ENCODE measurements around the gene SNRPA1. TPM values are rescaled to one million over a fixed set of nuclear protein-coding genes. Genes with fewer than 3 reads are reported as not detected.

The SNRPA1 gene
- total RNA-seq, 4 donors from 2014 or later, result 29.7 to 57.1 (median 47.5) TPM

DNA sequence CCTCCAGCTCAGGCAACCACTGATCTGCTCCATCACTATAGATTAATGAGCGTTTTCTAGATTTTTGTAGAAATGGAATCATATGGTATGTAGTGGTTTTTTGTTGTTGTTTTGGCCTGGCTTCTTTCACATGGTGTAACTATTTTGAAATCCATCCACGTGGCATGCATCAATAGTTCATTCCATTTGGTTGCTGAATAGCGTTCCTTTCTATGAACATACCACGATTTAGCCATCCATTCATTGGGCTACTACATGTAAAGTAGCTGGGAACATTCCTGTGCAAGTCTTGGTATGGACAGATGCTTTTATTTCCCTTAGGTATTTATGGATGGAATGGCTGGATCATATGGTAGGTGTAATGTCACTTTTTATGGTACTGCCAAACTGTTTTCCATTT is 32.5 kb downstream of the SNRPA1 start:
- no peaks in the 10 kb centered on the region for H3K9me3 ChIP-seq
- TF ChIP-seq POLR2A (IDR thresholded peaks at IDR 0.05), result no peak
- TF ChIP-seq, protein P1, sequence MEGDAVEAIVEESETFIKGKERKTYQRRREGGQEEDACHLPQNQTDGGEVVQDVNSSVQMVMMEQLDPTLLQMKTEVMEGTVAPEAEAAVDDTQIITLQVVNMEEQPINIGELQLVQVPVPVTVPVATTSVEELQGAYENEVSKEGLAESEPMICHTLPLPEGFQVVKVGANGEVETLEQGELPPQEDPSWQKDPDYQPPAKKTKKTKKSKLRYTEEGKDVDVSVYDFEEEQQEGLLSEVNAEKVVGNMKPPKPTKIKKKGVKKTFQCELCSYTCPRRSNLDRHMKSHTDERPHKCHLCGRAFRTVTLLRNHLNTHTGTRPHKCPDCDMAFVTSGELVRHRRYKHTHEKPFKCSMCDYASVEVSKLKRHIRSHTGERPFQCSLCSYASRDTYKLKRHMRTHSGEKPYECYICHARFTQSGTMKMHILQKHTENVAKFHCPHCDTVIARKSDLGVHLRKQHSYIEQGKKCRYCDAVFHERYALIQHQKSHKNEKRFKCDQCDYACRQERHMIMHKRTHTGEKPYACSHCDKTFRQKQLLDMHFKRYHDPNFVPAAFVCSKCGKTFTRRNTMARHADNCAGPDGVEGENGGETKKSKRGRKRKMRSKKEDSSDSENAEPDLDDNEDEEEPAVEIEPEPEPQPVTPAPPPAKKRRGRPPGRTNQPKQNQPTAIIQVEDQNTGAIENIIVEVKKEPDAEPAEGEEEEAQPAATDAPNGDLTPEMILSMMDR (IDR thresholded peaks at IDR 0.05), result no peak
- no peaks in the 10 kb centered on the region for H3K36me3 ChIP-seq
- no peak overlapping the region for H3K27ac ChIP-seq
- no peaks in the 10 kb centered on the region for H3K27me3 ChIP-seq
- intact Hi-C loops (cut with DNase I), result no loop called here
- no peak overlapping the region for H3K4me3 ChIP-seq
- 83% methylated on average over 4 of the region's 4 CpGs for WGBS, 2 donors
- no peak for DNase-seq
- H3K4me1 ChIP-seq, result peaks cover 0 to 40% (median 9%) of the 10 kb centered on the region in 3 donors

DNA sequence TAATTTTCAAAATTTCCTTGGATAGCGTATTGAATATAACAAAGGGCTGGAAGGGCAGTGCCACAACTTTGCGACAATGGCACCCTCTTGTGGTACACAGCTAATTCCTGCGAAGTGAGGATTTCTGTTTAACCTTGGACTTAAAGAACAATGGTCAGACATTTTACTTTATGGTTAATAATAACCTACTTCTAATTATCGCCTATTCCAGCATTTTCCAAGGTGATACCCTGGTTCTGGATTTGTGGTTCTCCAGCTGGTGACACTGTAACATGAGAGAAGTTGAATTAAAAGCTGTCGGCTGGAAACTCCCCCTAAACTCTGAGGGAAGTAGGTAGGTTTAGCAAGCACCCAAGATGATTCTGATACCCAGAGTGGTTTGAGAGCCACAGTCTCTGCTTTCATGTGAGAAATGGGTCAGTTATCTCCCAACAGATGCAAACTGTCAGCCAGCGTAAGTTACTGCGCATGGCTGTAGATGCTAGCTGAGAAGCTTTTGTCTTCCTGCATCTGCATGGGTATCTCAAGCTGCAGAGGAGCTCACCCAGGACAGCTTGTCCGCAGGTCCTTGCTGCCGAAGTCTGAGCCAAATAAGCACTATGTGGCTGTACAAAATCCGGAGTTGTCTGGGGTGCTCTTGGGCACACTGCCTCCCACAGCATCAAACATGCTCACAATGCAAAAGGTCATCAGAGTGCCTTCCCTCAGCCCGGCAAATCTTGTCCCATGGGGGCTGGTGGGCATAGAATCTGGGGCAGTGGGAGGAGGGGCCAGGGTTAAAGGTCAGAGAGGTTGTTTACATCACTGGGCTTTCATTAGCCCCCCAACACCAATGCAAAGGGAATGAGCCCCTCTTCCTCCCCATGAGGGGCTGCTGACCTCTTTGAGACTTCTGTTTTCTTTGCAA is 36.6 kb downstream of the SNRPA1 start:
- intact Hi-C loops (cut with DNase I), result loop anchor here (2.0 to 5.0 kb wide), 2 partner anchors 170 to 241 kb away; no protein-coding TSS in a partner anchor
- Histone ChIP-seq H3K27me3 (no peaks in the 10 kb centered on the region), H3K4me3 (no peak overlapping the region), H3K36me3 (no peaks in the 10 kb centered on the region), H3K9me3 (no peaks in the 10 kb centered on the region), H3K27ac (no peak overlapping the region), H3K4me1 (peaks cover 0 to 13% (median 0%) of the 10 kb centered on the region in 3 donors)
- no peak for DNase-seq
- no peak for TF ChIP-seq POLR2A (IDR thresholded peaks at IDR 0.05)
- TF ChIP-seq, protein P1 (IDR thresholded peaks at IDR 0.05), result peak; percentile 74 to 93 (median 87)
- WGBS, 2 donors, result 26 to 32% methylated on average over 8 to 11 of the region's 11 CpGs

DNA sequence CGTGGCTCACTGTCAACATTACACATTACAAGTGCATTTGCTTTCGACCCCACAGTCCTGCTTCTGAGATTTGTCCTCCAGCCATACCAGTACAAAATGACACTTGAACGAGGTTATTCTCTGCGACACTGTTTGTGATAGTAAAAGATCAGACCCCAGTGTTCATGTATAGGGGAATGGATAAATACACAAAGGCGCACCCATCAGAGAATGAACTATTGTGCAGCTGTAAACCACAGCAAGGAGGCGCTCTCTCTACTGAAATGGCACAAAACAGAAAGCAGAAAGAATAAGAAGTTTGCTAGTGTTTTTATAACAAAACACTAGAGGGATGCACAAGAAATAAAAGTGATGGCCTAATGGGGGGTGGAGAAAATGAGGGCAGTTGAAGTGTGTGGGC is 38.3 kb downstream of the SNRPA1 start:
- Histone ChIP-seq H3K27ac (no peak overlapping the region), H3K9me3 (no peaks in the 10 kb centered on the region), H3K27me3 (no peaks in the 10 kb centered on the region), H3K4me1 (peaks cover 0 to 24% (median 5%) of the 10 kb centered on the region in 3 donors), H3K36me3 (no peaks in the 10 kb centered on the region), H3K4me3 (no peak overlapping the region)
- 86 to 94% methylated on average over 6 of the region's 6 CpGs for WGBS, 2 donors
- TF ChIP-seq, protein P1 (IDR thresholded peaks at IDR 0.05), result peak in 2 of 6 experiments; percentile 12 to 40
- no peak for TF ChIP-seq POLR2A (IDR thresholded peaks at IDR 0.05)
- no peak for DNase-seq
- intact Hi-C loops (cut with DNase I), result loop anchor here (5.0 kb wide), 1 partner anchor 239 kb away; no protein-coding TSS in a partner anchor

DNA sequence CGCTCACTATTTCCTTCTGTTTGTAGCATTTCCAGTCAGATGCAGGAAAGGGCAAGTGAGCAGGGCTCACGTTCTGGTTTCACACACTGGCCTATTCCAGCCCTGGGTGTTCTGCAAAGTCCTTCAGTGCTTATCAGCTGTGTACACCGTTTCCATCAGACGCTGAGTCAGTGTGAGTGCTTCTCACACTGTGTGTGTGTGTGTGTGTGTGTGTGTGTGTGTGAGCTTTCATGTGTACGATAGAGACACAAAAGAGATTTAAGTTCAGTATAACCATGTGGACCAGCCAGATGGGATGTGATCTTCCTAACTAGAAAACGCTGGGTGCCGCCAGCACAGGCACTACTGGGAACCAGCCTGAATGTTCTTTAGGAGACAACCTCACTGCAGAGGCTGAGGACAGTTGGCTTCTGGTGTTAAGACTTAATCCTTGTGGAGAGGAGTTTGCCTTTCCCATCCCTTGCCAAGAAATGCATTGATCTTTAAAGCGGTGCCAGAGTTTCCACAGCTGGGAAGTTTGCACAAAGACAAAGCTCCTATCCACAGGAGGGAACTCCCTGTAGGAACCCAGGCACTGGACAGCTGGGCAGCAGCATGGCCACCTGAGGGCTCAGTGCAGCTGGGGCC is 39.3 kb downstream of the SNRPA1 start:
- no peak for DNase-seq
- no peaks in the 10 kb centered on the region for H3K9me3 ChIP-seq
- no peaks in the 10 kb centered on the region for H3K36me3 ChIP-seq
- TF ChIP-seq, protein P1 (IDR thresholded peaks at IDR 0.05), result no peak
- no peak for TF ChIP-seq POLR2A (IDR thresholded peaks at IDR 0.05)
- no peaks in the 10 kb centered on the region for H3K27me3 ChIP-seq
- 44 to 50% methylated on average over 6 of the region's 8 CpGs for WGBS, 2 donors
- H3K4me1 ChIP-seq, result peaks cover 0 to 26% (median 5%) of the 10 kb centered on the region in 3 donors
- no peak overlapping the region for H3K27ac ChIP-seq
- H3K4me3 ChIP-seq, result no peak overlapping the region
- intact Hi-C loops (cut with DNase I), result loop anchor here (5.0 kb wide), 1 partner anchor 238 kb away; no protein-coding TSS in a partner anchor

DNA sequence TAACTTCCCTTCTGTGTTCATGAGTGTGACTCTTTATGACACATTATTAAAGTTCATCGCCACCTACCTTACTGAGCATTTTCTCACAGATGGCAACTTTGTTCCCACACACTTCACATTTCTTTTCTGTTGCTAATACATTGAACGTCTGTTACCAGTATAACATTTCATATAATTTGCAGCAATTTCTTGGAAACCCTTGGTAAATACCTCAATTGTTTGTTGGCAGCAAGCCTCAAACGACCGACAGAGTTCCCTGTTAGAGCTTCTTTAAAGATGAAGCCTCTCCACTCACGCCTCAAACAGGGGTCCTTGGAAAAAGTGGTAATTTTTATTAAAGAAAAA is 40.0 kb downstream of the SNRPA1 start:
- Histone ChIP-seq H3K9me3 (no peaks in the 10 kb centered on the region), H3K27ac (no peak overlapping the region), H3K4me3 (no peak overlapping the region), H3K27me3 (no peaks in the 10 kb centered on the region), H3K36me3 (no peaks in the 10 kb centered on the region), H3K4me1 (peaks cover 6 to 33% (median 11%) of the 10 kb centered on the region in 3 donors)
- DNase-seq, result no peak
- intact Hi-C loops (cut with DNase I), result loop anchor here (5.0 kb wide), 1 partner anchor 238 kb away; no protein-coding TSS in a partner anchor
- 63 to 65% methylated on average over 5 of the region's 5 CpGs for WGBS, 2 donors
- TF ChIP-seq, protein P1 (IDR thresholded peaks at IDR 0.05), result no peak
- no peak for TF ChIP-seq POLR2A (IDR thresholded peaks at IDR 0.05)
